HG03108 (cell line): Measurements from ENCODE around the gene RARG.

ENCODE experiments used
- ATAC-seq: cut with Tn5 transposase; IDR thresholded peaks from one replicate; pipeline ENCODE4 v1.9.1; 2021; ENCODE audit warnings: moderate library complexity; ENCODE audit not compliant: unreplicated experiment

RARG gene

GRCh38 chr12:53224061-53224896, 7.7 kb downstream of the RARG start:
- ATAC-seq, result no peak

GRCh38 chr12:53223389-53224060, 8.5 kb downstream of the RARG start:
- no peak for ATAC-seq

GRCh38 chr12:53222806-53223261, 9.2 kb downstream of the RARG start:
- ATAC-seq, result no peak

- ATAC-seq, result no peak
Observed at GRCh38 chr12:53222170-53222721, 9.8 kb downstream of the RARG start.

- ATAC-seq, result peak; percentile 32
Observed at GRCh38 chr12:53221203-53222080, 10.6 kb downstream of the RARG start.

- peak; percentile 51 for ATAC-seq
Observed at GRCh38 chr12:53220694-53221202, 11.3 kb downstream of the RARG start.

- ATAC-seq, result peak; percentile 14
Observed at GRCh38 chr12:53219956-53220693, 11.9 kb downstream of the RARG start.

GRCh38 chr12:53219292-53219955, 12.6 kb downstream of the RARG start:
- peak; percentile 1 for ATAC-seq

- ATAC-seq, result no peak
Observed at GRCh38 chr12:53218551-53219291, 13.3 kb downstream of the RARG start.

- ATAC-seq, result no peak
Observed at GRCh38 chr12:53217931-53218307, 14.1 kb downstream of the RARG start.

- ATAC-seq, result no peak
Observed at GRCh38 chr12:53217051-53217930, 14.7 kb downstream of the RARG start.

GRCh38 chr12:53215497-53215896, 16.5 kb downstream of the RARG start:
- no peak for ATAC-seq

GRCh38 chr12:53214687-53215455, 17.1 kb downstream of the RARG start:
- ATAC-seq, result no peak

- ATAC-seq, result no peak
Observed at GRCh38 chr12:53214221-53214620, 17.8 kb downstream of the RARG start.

- no peak for ATAC-seq
Observed at GRCh38 chr12:53213348-53213747, 18.7 kb downstream of the RARG start.

GRCh38 chr12:53212931-53213330, 19.1 kb downstream of the RARG start:
- ATAC-seq, result no peak
